Measurements from ENCODE around the gene USP24. TPM values are rescaled to one million over a fixed set of nuclear protein-coding genes. Genes with fewer than 3 reads are reported as not detected.

USP24 gene
- total RNA-seq, 4 donors from 2014 or later, result 21.8 to 47.1 (median 28.1) TPM

DNA sequence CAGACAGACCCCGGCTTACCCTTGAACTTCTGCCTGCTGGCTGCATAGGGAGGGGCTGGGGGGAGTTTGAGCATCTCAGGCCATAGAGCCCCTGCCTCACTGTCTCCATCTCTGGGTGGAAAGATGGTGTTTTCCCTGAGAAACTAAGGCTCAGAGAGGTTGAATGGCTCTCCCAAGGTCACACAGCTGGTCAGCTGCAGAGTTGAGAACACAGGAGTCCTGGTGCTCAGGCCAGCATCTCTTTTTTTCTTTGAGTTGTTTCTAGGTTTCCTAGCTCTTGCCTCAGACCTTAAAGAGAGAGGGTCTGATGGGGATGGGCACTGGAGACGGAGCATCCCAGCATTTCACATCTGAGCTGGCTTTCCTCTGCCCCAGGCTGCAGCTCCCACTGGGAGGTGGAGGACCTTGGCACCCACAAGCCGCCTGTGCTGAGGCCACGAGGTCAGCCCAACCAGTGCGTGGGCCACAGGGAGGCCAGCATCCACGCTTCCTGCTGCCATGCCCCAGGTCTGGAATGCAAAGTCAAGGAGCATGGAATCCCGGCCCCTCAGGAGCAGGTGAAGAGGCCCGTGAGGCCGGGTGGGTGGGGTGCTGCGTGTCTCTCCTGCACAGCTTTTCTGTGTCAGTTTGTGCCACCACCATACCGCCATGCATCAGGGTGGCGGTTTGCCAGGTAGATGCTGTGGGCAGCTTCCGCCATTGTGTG lies 154.0 kb downstream of the USP24 start:
- intact Hi-C loops (cut with DNase I), result no loop called here
- Histone ChIP-seq H3K27me3 (no peaks in the 10 kb centered on the region), H3K36me3 (peaks cover 0 to 34% (median 0%) of the 10 kb centered on the region in 3 donors), H3K9me3 (no peaks in the 10 kb centered on the region), H3K27ac (no peak overlapping the region), H3K4me1 (peaks cover 0 to 25% (median 3%) of the 10 kb centered on the region in 3 donors), H3K4me3 (no peak overlapping the region)
- DNase-seq, result no peak
- TF ChIP-seq, protein P1, sequence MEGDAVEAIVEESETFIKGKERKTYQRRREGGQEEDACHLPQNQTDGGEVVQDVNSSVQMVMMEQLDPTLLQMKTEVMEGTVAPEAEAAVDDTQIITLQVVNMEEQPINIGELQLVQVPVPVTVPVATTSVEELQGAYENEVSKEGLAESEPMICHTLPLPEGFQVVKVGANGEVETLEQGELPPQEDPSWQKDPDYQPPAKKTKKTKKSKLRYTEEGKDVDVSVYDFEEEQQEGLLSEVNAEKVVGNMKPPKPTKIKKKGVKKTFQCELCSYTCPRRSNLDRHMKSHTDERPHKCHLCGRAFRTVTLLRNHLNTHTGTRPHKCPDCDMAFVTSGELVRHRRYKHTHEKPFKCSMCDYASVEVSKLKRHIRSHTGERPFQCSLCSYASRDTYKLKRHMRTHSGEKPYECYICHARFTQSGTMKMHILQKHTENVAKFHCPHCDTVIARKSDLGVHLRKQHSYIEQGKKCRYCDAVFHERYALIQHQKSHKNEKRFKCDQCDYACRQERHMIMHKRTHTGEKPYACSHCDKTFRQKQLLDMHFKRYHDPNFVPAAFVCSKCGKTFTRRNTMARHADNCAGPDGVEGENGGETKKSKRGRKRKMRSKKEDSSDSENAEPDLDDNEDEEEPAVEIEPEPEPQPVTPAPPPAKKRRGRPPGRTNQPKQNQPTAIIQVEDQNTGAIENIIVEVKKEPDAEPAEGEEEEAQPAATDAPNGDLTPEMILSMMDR (IDR thresholded peaks at IDR 0.05), result no peak
- TF ChIP-seq POLR2A (IDR thresholded peaks at IDR 0.05), result no peak
- WGBS, 2 donors, result 78 to 80% methylated on average over 5 to 11 of the region's 13 CpGs

GRCh38 chr1:55060133-55060999 lies 154.8 kb downstream of the USP24 start:
- Histone ChIP-seq H3K4me1 (peaks cover 0 to 23% (median 2%) of the 10 kb centered on the region in 3 donors), H3K9me3 (no peaks in the 10 kb centered on the region), H3K27me3 (no peaks in the 10 kb centered on the region), H3K4me3 (no peak overlapping the region), H3K36me3 (peaks cover 0 to 26% (median 0%) of the 10 kb centered on the region in 3 donors), H3K27ac (no peak overlapping the region)
- 64 to 68% methylated on average over 10 to 13 of the region's 14 CpGs for WGBS, 2 donors
- no peak for DNase-seq
- no peak for TF ChIP-seq POLR2A (IDR thresholded peaks at IDR 0.05)
- TF ChIP-seq, protein P1 (IDR thresholded peaks at IDR 0.05), result no peak
- intact Hi-C loops (cut with DNase I), result no loop called here

GRCh38 chr1:55059302-55060132 lies 155.6 kb downstream of the USP24 start:
- intact Hi-C loops (cut with DNase I), result no loop called here
- peaks cover 0 to 14% (median 0%) of the 10 kb centered on the region in 3 donors for H3K4me1 ChIP-seq
- TF ChIP-seq POLR2A (IDR thresholded peaks at IDR 0.05), result no peak
- TF ChIP-seq, protein P1 (IDR thresholded peaks at IDR 0.05), result no peak
- no peak overlapping the region for H3K27ac ChIP-seq
- WGBS, 2 donors, result 90 to 92% methylated on average over 2 to 8 of the region's 14 CpGs
- no peaks in the 10 kb centered on the region for H3K27me3 ChIP-seq
- no peak overlapping the region for H3K4me3 ChIP-seq
- no peaks in the 10 kb centered on the region for H3K9me3 ChIP-seq
- no peak for DNase-seq
- H3K36me3 ChIP-seq, result peaks cover 0 to 24% (median 0%) of the 10 kb centered on the region in 3 donors

DNA sequence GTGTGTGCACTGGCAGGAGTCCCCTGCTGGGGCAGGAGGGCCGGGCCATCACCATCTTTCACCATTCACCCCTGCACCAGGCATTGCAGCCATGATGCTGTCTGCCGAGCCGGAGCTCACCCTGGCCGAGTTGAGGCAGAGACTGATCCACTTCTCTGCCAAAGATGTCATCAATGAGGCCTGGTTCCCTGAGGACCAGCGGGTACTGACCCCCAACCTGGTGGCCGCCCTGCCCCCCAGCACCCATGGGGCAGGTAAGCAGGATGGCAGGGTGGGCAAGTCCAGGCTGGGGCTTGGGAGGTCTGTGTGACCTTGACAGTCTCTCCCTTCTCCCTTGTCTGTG lies 157.2 kb downstream of the USP24 start:
- Histone ChIP-seq H3K4me3 (no peak overlapping the region), H3K27ac (no peak overlapping the region), H3K4me1 (peaks cover 0 to 4% (median 0%) of the 10 kb centered on the region in 3 donors), H3K27me3 (no peaks in the 10 kb centered on the region), H3K36me3 (peaks cover 0 to 24% (median 0%) of the 10 kb centered on the region in 3 donors), H3K9me3 (no peaks in the 10 kb centered on the region)
- TF ChIP-seq, protein P1 (IDR thresholded peaks at IDR 0.05), result no peak
- no peak for TF ChIP-seq POLR2A (IDR thresholded peaks at IDR 0.05)
- 69 to 80% methylated on average over 2 to 3 of the region's 6 CpGs for WGBS, 2 donors
- DNase-seq, result no peak
- intact Hi-C loops (cut with DNase I), result no loop called here

Measured in esophagus squamous epithelium (tissue), 5 donors.